Ammon's horn (tissue), 1 donor: ENCODE results near the gene SLC39A13.

ENCODE experiments used
- DNase-seq: peaks from one replicate; pipeline ENCODE4 v3.0.0-alpha.2; 2016; ENCODE audit warnings: low spot score

SLC39A13 gene

DNA sequence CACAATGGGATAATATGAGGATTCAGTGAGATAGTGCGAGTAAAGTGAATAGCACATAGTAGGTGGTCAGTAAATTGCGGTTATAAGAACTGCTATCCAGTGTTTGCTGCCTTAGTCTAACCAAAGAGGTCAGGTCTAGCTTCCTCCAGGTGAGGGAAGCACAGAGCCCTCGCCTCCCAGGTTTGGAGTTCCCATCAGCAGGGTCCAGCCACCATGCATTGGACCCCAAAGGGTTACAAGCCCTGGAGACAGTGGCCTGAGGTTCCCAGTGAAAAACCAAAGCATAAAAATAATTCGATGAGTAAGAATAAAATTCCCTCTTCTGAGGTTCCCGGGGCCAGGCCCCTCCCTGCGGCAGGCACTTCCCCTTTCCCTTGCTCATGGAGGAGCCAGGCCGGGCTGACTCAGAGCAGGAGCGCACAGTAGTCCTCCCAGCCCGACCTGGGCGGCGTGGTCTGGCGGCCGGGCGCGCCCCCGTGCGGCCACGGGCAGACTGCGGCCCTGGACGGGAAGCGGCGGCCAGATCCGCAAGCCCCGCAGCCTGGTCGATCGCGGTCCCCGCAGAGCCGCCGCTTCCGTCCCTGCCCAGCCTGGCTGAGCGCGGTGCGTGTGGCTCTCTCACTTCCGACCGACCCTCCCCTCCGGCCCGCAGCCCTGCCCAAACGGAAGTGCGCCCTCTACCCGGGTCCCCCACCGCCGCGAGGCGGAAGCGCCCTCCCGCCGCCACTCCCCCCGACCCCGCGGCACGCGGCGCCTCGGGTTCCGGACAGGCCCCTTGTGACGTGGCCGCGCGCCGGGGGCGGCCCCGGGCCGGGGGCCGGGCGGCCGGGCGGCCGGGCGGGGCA, at the start of gene SLC39A13:
SLC39A13 (plus strand) TSS at position 845 of the 845 bp plus-strand sequence. CDS start 1,505 bp downstream, outside the sequence.
- peak; percentile 95 for DNase-seq

DNA sequence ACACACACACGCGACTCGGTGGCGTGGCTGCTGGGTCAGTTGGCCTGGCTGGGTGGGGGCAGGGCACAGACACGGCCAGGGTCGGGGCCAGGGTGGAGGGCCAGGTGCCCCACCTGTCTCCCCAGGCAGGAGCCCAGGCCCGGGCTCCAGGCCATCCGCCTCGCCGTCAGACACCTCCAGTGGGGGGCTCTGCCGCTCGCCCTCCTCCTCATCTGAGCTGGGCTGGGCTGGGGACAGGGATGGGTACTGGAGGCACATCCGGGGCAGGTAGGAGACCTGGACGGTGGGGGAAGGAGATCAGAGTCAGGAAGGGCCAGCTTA, 49.7 kb upstream of the SLC39A13 start:
- DNase-seq = no peak

DNA sequence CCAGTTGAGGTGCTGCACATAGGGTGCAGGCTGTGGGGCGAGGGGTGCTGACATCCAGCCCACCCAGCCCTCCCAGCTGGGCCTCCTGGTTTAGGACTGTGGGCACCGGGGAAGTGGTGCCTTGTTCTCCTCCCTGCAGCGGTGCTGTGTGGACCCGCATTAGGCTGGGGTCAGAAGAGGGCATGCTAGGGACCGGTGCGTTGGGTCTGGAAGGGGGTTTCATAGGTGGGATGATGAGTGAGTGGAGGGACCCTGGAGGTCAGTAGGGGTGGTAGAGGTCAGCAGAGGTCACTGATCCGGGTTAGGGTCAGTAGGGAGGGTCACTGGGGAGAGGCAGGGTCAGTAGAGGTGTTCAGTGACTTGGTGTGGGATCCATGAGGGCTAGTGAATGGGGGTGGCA, 49.2 kb upstream of the SLC39A13 start:
- DNase-seq = no peak

DNA sequence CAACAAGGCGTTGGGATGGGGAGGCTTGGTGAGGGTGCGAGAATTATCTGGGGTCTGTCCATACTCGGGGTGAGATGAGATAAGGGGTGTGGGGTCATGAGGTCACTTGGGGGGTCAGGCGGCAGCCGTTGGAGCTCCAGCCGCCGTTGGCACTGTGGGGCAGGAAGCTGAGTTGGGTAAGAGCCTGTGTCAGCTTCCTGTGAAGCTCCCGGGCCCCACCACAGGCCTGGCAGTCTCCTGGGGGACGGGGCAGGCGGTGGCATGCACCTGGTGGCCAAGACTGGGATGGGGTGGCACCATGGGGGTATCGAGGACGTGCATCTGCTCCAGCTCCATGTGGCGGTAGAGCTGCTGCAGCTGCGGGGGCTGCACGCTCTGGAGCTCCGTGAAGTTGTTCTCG, 48.8 kb upstream of the SLC39A13 start:
- no peak for DNase-seq

DNA sequence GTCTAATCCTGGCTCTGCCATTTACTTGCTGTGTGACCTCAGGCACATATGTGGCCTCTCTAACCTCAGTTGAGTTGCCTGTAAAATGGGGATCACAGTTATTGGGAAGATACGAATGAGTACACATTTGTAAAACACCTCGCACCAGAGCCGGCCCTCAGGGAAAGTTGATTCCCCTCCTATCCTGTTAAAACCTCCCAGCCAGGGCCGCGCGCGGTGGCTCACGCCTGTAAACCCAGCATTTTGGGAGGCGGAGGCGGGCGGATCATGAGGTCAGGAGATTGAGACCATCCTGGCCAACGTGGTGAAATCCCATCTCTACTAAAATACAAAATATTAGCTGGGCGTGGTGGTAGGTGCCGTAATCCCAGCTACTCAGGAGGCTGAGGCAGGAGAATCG, 48.0 kb upstream of the SLC39A13 start:
- no peak for DNase-seq

DNA sequence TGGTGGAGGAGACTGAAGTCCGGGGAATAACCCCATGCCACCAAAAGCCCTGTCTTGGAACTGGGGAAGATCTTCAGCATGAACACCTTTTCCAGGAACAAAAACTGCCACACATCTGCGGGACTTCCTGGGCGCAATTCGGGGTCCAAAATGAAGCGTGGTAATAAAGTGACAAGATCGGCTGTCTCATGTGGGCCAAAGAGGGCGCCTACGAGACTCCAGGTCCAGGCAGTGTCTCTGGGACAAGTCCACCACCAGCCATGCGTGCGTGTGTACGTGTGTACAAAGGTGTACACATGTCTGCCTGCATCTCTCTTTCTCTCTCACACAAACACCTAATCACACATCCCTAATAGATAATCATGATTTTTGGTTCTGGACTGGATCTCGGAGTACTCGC, 47.0 kb upstream of the SLC39A13 start:
- DNase-seq = no peak

DNA sequence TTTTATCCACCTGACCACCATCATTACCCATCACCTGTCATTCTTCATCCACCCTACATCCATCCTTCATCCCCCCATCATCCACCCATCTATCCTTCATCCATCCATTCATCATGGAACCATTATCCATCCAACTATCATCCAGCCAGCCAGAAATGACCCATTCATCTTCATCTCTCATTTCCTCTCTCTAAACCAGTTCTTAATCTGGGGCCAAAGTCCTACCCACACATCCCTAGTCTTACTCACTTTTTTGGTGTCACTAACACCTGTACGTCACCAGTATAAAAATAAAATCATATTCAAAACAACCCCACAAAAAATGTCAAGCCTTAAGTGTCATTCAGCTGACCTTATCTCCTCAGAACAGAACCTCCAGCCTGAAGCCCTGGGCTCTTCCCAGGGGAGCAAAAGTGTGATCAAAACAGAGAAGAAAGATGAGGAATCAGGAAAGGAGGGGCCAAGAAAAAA, 42.3 kb upstream of the SLC39A13 start:
- DNase-seq = no peak

DNA sequence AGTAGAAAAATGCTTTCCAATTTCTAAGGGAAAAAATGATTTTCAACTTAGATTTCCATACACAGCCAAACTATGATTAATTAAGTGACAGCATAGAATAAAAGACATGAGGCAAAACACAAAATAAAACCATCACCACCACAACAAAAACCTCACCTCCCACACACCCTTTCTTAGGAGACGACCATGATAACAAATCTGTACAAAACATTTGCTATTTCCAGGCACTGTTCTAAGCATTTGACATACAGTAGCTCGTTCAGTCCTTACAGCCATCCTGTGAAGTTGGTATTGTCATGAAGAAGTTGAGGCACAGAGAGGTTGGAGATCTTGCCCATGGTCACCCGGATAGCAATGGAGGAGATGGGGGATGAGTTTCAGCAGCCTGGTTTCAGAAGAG, 38.7 kb upstream of the SLC39A13 start:
- DNase-seq = no peak

DNA sequence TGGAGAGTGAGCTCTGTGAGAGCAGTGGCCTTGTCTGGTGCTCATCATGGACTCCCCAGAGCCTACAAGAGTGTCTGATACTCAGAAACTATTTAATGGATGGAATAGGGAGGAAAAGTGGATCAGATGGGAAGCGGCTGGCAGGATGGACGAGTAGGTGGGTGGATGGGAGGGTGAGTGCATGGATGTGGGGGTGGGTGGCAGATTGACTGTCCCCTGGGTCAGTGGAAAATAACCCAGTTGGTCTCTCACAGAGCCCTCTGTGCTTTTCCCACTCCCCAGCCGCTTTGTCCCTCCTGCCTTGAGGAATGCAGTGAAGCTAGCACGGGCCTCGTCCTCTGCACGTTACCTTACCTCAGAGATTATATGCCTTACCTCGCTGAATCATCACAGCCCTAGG, 36.0 kb upstream of the SLC39A13 start:
- DNase-seq = no peak

DNA sequence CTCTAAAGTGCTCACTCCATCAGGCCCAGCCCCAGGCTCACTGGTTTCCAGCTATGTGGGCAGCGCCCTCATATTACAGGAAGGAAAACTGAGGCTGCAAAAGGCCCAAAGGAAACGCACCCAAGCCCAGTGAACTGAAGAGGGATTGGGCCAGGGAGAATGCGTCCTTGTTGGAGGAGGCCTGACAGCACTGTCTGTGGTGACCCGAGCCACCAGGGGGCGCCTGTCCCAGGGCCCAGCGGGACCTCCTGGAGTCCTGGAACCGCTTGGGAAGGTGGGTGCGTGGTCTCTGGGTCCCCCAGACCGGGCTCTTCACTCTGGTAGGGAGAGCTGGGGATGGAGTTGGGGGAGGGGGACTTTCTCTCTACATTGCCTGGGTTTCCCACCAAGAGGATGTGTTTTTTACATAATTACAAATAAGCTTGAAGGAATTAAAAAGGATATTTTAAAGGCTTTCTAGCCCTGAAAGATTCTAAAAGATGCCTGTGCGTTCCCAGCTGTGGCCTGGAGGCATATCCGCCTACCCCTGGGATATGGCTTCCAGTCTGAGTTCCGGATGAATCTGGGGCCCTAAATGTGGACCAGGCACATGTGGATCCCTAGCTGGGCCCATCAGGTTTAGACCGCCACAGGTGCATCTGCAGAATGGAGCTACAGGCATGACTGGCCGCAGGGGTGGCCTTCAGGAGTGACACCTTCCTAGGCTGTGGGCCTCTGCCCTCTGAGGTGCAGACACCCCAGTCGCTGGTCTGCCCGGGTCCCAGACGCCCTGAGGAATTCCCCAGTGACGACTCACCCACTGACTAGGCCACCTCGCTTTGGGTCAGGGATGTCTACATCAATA, 34.3 kb upstream of the SLC39A13 start:
- DNase-seq = peak; percentile 80

DNA sequence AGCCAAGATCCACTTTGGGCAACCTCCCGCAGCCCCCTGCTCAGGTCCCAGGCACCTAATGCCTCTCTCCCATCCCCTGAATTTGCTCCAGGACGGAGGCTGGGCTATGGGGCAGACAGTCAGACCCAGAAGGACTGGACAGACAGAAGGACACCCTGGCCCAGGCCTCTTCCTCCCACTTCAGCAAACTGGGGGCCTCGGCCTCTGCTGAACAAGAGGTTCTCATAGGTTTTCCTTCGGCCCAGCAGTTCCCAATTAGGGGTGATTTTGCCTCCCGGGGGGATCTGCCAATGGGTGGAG, 33.7 kb upstream of the SLC39A13 start:
- DNase-seq = no peak

DNA sequence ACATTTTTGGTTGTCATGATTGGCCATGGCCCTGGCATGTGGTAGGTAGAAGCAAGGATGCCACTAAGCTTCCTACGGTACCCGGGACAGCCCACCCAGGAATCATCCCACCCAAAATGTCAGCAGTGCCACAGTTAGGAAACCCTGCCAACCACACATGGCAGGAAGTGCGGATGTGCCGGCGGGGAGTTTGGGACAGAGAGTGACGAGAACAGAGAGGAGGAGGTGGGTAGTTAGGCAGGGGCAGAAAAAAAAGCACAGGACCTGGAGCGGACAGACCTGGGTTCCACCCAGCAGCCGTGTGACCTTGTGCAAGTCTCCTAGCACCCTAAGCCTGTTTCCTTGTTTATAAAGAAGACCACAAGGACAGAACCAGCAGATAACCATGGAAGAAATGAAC, 33.4 kb upstream of the SLC39A13 start:
- no peak for DNase-seq

DNA sequence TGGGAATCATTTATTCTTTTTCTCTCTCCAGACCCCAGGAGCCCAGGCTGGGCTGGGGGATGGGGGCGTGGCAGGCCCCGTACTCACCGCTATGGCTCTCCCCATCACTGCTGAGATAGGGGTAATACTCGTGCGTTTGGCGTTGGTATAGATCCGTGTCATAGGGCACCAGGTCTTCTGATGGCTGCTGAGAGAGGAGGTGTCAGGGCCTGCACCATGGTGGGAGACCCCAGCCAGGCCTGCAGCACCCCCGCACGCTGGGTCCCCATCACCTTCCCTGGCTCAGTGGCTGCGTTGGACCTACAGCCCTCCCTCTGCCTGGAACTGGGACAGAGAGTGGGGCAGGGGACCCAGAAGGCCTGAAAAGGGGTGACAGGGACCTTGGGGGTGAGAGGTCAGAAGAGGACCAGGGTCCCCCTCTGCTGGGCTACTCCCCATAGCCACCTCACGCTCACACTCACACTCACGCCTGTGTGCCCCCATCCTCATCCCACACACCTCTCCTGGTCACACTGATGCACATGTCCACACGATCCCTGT, 32.8 kb upstream of the SLC39A13 start:
- DNase-seq = no peak

DNA sequence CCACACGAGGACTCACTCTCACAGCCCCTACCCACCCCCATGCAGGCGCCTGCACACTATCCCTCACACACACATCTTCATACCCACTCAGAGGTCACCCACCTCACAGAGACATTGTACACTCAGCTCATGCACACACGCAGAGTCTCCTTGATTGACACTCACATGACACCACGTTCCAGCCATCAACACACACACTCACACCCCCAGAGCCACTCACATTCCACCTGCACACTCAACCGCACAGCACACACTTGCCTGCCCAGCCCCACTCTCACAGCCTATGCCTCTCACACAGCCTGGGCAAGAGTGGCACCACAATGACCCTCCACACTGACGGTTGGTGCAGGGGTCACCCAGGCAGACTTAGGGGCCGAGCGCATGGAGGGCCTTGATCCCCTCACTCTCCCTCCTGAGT, 32.3 kb upstream of the SLC39A13 start:
- DNase-seq = no peak

DNA sequence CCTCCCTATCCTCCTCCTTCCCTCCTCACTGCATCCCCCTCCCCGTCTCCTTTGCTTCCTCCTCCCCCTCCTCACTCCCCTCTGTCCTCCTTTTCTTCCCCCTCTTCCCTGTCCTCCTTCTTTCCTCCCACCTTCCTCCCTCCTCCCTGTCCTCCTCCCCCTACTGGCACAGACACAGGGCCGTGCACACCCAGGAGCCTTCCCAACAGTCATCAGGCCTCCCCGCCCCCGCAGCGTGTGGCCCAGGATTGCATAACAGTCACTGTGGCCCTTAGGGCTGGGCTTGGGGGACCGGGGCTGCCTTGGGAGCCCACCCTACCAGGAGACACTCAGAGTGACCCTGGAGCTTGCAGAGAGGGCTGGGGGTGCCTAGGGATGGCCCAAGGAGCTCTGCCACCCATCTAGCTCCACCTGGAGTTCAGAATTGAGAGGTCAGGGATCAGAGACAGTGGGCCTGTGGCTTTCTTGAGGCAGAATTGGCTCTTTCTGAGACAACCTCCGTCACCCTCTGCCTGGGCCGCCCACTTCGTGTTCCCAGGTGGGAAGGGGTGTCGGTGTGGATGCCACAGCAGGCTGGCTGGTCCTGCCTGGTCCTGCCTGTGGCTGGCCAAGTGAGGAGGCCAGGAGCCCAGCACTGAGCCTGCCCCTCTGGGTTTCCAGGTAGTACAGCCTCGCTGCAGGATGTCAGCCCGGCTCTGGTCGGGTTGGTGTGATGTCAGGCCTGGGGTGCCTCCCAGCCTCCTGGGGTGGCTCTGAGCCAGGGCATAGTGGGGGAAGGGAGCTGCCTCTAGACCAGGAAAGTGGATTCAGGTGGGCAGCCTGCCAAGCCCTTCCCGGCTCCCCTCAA, 31.6 kb upstream of the SLC39A13 start:
- DNase-seq = no peak

DNA sequence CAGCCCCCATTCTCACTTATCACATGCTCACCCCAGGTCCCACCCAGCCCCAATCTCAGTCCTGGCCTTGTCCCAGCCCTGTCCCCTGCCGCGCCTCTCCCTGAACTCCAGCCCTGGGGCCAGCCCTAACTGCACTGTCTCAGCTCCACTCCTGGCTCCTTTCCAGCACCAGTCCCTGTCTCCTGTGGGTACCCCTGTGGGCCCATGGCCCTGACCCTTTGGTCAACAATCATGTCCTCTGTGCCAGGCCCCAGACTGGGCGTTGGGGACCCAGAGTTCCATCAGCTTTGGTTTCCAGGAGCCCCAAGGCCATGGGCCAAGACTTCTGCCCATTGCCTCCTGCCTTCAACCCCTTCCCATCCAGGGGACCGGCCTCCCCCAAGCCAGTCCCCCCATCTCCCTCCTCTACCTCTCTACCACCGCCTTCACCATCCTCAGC, 30.8 kb upstream of the SLC39A13 start:
- no peak for DNase-seq

DNA sequence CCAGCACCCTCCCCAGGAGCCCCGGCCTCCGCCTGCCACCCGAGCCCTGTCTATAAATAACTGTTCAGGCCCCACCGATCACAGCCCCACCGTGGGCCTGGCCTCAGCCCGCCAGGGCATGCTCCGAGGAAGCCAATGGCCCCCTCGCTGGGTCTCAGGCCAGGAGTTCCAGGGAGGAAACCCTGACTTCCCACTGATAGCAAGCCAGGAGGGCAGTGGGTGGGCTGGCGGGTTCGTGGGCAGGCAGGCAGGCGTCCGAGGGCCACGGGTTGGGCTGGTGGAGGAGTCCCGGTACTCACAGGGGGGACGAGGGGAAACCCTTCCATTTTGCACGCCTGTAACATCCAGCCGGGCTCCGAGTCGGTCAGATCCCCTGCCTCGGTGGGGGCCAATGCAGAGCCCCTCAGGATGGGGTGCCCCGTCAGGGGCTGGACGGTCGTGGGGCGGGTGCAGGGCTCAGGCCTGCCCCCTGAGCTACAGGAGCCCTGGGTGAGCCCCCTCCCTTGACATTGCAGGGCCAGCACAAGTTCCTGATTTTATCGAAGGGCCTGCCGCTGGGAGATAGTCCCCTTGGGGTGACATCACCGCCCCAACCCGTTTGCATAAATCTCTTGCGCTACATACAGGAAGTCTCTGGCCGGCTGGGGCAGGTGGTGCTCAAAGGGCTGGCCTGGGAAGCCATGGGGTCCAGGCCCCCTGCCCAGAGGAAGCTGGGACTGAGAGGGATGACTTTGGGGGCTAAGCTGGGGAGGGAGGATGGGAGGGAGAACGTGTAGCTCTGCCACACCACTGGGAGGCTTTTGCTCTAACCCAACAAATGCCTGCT, 30.2 kb upstream of the SLC39A13 start, which contains the start of gene SPI1:
SPI1 (minus strand) TSS at position 538 of the 826 bp plus-strand sequence; CDS start at position 344, 194 bp downstream.
- peak; percentile 74 for DNase-seq

DNA sequence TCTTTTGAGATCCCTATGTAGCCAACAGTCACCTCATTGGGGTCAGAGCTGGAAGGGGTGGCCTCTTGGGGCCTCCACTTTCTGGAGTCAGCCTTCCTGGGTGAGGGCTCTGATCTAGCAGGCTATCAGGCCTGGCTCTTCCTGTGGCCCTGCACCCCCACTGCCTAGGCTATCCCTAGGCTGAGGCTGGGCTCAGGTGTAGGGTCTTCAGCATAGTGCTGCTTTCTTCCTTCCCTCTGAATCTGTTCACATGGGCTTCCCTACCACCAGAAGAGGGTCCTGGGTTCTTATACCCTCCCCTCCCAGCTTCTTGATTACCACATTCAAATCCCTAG, 29.6 kb upstream of the SLC39A13 start:
- DNase-seq = no peak

DNA sequence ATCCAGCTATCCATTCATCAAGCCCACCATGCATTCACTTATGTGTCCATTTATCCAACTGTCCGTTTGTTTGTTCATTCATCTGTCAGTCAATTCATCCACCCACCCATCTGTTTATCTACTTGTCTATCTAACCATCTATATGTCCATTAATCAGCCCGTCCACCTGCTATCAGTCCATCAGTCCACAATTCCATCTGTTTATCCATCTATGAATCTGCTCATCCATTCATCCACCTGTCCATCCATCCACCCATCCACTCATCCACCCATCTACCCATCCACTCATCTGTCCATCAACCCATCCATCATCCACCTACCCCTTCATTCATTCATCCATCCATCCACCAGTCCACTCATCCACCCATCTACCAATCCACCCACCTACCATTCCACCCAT, 29.1 kb upstream of the SLC39A13 start:
- DNase-seq = no peak

DNA sequence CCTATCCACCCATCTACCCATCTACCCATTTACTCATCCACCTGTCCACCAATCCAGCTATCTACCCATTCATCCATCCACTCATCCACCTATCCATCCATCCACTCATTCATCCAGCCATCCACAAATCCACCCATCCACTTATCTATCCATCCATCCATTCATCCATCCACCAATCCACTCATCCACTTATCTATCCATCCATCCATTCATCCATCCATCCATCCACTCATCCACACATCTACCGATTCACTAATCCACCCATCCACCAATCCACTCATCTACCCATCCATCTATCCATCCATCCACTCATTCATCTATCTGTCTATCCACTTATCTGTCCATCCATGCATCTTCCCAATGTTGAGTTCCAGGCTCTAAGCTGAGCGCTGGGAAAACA, 28.3 kb upstream of the SLC39A13 start:
- no peak for DNase-seq

DNA sequence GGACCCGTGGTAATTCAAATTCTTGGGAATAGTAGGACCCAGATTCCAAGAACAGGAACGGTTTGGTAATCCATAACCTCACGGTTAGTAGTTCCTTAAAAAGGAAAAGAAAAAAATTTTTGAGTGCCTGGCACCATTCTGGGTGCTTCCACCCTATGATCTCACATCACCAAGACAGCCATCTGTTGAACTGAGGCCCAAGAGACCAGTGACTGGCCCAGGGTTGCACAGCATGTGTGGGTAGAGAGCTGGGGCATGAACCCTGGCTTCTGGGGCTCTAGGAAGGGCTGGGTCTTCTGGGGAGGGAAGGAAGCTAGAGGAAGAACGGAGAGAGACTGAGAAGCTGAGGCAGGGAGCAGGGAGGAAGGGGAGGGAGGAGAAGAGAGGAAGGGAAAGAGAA, 25.3 kb upstream of the SLC39A13 start:
- DNase-seq = no peak
